ENCODE results near the gene CDK5RAP3.

CDK5RAP3 gene

DNA sequence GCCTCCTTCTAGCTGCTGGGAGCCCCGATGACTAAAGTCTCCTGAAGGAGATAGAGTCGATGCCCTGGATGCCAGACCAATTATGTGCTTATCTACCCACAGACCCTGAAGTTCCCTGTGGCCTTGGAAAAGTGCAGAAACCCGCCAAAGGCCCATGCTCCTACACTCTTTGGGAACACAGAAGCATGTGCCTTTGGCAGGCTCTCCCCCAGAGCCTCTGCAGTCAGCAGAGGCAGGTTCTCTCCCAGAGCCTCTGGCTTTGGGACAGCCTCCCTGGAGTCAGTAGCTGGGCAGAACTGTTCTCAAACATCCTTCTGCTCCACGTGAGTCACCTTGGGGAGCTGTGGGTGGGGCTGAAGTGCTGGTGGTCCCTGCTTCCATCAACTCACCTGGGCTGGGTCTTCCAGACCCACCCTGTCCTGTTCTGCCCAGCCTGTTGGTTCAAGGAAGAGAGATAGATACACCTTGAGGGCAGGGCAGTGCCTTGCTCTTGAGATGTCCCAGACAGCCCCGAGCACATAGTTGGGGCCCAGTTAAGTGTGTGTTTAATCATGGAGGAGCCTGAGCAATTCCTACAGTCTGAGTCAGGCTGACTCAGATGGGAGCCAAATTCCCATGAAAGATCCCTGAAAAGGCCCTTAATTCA, 3.2 kb upstream of the CDK5RAP3 start:
- Histone ChIP-seq H3K79me2 (ENCODE audit: control insufficient read depth, insufficient read depth, low read length) (no peaks in the 10 kb centered on the region), H3K56ac (ENCODE audit: low read length) (no peak overlapping the region), H3K23ac (ENCODE audit: low read length) (no peak overlapping the region), H4K5ac (ENCODE audit: low read length) (no peak overlapping the region), H3K9ac (ENCODE audit: low read length) (no peak overlapping the region), H3K4ac (ENCODE audit: low read depth, low read length) (no peak overlapping the region), H2BK120ac (ENCODE audit: low read depth, low read length) (no peak overlapping the region), H3K4me3 (ENCODE audit: low read length) (no peak overlapping the region), H2AK5ac (ENCODE audit: low read length) (no peak overlapping the region), H3K18ac (ENCODE audit: low read length) (no peak overlapping the region), H2BK15ac (replicated peaks; ENCODE audit: low read depth) (no peak overlapping the region), H3K79me1 (ENCODE audit: low read length) (peaks cover 2% of the 10 kb centered on the region), H3K27ac (ENCODE audit: low read depth, low read length) (no peak overlapping the region), H4K8ac (ENCODE audit: low read depth, low read length) (no peak overlapping the region), H3K27me3 (ENCODE audit: insufficient read depth, low read length, poor library complexity) (no peaks in the 10 kb centered on the region), H2BK5ac (ENCODE audit: low read length) (no peak overlapping the region), H3K4me2 (ENCODE audit: low read length) (no peak overlapping the region), H3K4me1 (ENCODE audit: control insufficient read depth, low read depth, low read length) (no peaks in the 10 kb centered on the region), H3K36me3 (ENCODE audit: control insufficient read depth, insufficient read depth, low read length) (no peaks in the 10 kb centered on the region)
- peak; percentile 39 for DNase-seq
- no CpG with 5 or more reads among the region's 5 CpGs for WGBS (ENCODE audit: extremely low coverage, insufficient coverage, low lambda C conversion rate)

DNA sequence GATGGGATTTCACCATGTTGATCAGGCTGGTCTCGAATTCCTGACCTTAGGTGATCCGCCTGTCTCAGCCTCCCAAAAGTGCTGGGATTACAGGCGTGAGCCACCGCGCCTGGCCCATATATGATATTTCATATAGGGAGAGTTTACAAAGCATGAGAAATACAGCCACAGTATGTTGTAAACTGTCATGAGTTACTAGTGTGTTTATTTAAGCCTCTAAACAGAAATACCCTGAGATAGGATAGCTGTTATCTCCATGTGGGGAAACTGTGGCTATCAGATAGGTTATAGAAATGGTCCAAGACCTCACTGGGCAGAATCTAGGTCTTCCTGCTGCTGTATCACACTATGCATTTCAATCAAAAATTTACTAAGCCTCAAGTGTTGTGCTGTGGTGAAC, 2.1 kb upstream of the CDK5RAP3 start:
- H3K18ac ChIP-seq (ENCODE audit: low read length) = no peak overlapping the region
- H3K4me1 ChIP-seq (ENCODE audit: control insufficient read depth, low read depth, low read length) = no peaks in the 10 kb centered on the region
- H3K23ac ChIP-seq (ENCODE audit: low read length) = no peak overlapping the region
- H4K8ac ChIP-seq (ENCODE audit: low read depth, low read length) = no peak overlapping the region
- no peak overlapping the region for H2BK5ac ChIP-seq (ENCODE audit: low read length)
- DNase-seq = no peak
- H3K79me2 ChIP-seq (ENCODE audit: control insufficient read depth, insufficient read depth, low read length) = no peaks in the 10 kb centered on the region
- no peak overlapping the region for H3K56ac ChIP-seq (ENCODE audit: low read length)
- H2BK15ac ChIP-seq (replicated peaks; ENCODE audit: low read depth) = no peak overlapping the region
- H2BK120ac ChIP-seq (ENCODE audit: low read depth, low read length) = no peak overlapping the region
- H4K5ac ChIP-seq (ENCODE audit: low read length) = no peak overlapping the region
- H3K27me3 ChIP-seq (ENCODE audit: insufficient read depth, low read length, poor library complexity) = no peaks in the 10 kb centered on the region
- peaks cover 2% of the 10 kb centered on the region for H3K79me1 ChIP-seq (ENCODE audit: low read length)
- H3K36me3 ChIP-seq (ENCODE audit: control insufficient read depth, insufficient read depth, low read length) = no peaks in the 10 kb centered on the region
- H2AK5ac ChIP-seq (ENCODE audit: low read length) = no peak overlapping the region
- no peak overlapping the region for H3K9ac ChIP-seq (ENCODE audit: low read length)
- no peak overlapping the region for H3K4me2 ChIP-seq (ENCODE audit: low read length)
- WGBS (ENCODE audit: extremely low coverage, insufficient coverage, low lambda C conversion rate) = no CpG with 5 or more reads among the region's 5 CpGs
- H3K4ac ChIP-seq (ENCODE audit: low read depth, low read length) = no peak overlapping the region
- no peak overlapping the region for H3K4me3 ChIP-seq (ENCODE audit: low read length)
- no peak overlapping the region for H3K27ac ChIP-seq (ENCODE audit: low read depth, low read length)

DNA sequence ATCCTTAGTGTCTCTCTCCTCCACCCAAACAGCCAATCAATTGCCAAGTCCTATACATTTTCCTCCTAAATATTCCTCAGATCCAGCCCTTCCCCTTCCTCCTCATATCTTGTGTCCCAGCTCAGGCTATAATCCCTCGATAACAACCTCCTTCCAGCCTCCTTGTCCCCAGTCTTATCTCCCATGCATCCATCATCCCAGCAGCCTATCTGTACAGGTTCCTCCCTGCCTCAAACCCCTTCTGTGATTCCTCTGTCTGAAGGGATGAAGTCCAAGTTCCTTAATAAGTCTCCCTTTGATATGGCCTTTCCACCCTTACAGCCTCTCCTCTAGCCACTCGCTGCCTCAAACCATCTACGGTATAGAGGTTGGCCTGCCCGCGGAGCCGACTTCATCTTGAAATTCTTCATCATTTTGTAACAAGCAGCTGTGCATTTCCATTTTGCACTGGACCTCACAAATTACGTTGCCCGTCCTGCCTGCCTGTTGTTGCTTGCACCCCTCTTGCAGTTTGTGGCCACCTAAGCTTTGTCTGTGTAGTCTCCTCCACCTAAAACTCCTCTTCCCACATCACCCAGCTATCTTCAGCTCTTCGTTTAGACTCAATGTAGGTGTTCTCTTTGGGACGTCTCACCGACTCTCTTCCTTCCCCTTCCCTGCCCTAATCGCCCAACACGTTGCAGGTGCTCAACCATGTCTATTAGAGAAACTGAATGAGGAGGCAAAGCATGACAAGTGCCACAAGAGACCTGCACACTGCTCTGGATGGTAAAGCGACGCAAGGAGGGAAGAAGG, 786 bp upstream of the CDK5RAP3 start:
- no peak overlapping the region for H3K23ac ChIP-seq (ENCODE audit: low read length)
- peaks cover 2% of the 10 kb centered on the region for H3K79me1 ChIP-seq (ENCODE audit: low read length)
- no peak for DNase-seq
- H2BK120ac ChIP-seq (ENCODE audit: low read depth, low read length) = no peak overlapping the region
- no CpG with 5 or more reads among the region's 15 CpGs for WGBS (ENCODE audit: extremely low coverage, insufficient coverage, low lambda C conversion rate)
- H3K4me1 ChIP-seq (ENCODE audit: control insufficient read depth, low read depth, low read length) = no peaks in the 10 kb centered on the region
- H3K36me3 ChIP-seq (ENCODE audit: control insufficient read depth, insufficient read depth, low read length) = no peaks in the 10 kb centered on the region
- H2AK5ac ChIP-seq (ENCODE audit: low read length) = no peak overlapping the region
- H2BK15ac ChIP-seq (replicated peaks; ENCODE audit: low read depth) = no peak overlapping the region
- no peak overlapping the region for H4K8ac ChIP-seq (ENCODE audit: low read depth, low read length)
- H3K27me3 ChIP-seq (ENCODE audit: insufficient read depth, low read length, poor library complexity) = no peaks in the 10 kb centered on the region
- peak overlapping the region; percentile 34 for H3K4me2 ChIP-seq (ENCODE audit: low read length)
- H3K18ac ChIP-seq (ENCODE audit: low read length) = no peak overlapping the region
- no peak overlapping the region for H4K5ac ChIP-seq (ENCODE audit: low read length)
- no peak overlapping the region for H3K4me3 ChIP-seq (ENCODE audit: low read length)
- H3K4ac ChIP-seq (ENCODE audit: low read depth, low read length) = peak overlapping the region; percentile 19
- no peaks in the 10 kb centered on the region for H3K79me2 ChIP-seq (ENCODE audit: control insufficient read depth, insufficient read depth, low read length)
- no peak overlapping the region for H3K27ac ChIP-seq (ENCODE audit: low read depth, low read length)
- H3K56ac ChIP-seq (ENCODE audit: low read length) = peak overlapping the region; percentile 77
- peak overlapping the region; percentile 43 for H3K9ac ChIP-seq (ENCODE audit: low read length)
- H2BK5ac ChIP-seq (ENCODE audit: low read length) = no peak overlapping the region

DNA sequence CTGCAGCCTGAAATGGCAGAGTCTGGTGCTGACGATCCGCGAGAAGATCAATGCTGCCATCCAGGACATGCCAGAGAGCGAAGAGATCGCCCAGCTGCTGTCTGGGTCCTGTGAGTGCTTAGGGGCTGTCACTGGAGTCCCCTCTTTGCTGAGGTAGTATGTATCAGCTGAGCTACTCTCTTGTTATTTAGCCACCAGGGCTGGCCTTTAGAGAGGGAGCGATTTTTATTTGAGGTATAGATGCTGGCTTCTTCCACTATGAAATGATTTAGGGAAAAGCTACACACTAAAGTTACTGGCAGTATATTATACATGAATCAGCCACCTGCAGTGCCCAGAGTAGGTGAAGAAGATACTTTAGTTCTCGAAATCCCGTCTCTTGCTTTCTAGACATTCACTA, 2.6 kb downstream of the CDK5RAP3 start:
- no peak overlapping the region for H3K18ac ChIP-seq (ENCODE audit: low read length)
- H3K27ac ChIP-seq (ENCODE audit: low read depth, low read length) = no peak overlapping the region
- no peak for DNase-seq
- no peak overlapping the region for H4K5ac ChIP-seq (ENCODE audit: low read length)
- H3K9ac ChIP-seq (ENCODE audit: low read length) = no peak overlapping the region
- no CpG with 5 or more reads among the region's 8 CpGs for WGBS (ENCODE audit: extremely low coverage, insufficient coverage, low lambda C conversion rate)
- no peaks in the 10 kb centered on the region for H3K4me1 ChIP-seq (ENCODE audit: control insufficient read depth, low read depth, low read length)
- no peak overlapping the region for H3K23ac ChIP-seq (ENCODE audit: low read length)
- H3K27me3 ChIP-seq (ENCODE audit: insufficient read depth, low read length, poor library complexity) = no peaks in the 10 kb centered on the region
- H2BK120ac ChIP-seq (ENCODE audit: low read depth, low read length) = no peak overlapping the region
- no peaks in the 10 kb centered on the region for H3K79me2 ChIP-seq (ENCODE audit: control insufficient read depth, insufficient read depth, low read length)
- no peak overlapping the region for H3K4me3 ChIP-seq (ENCODE audit: low read length)
- peaks cover 4% of the 10 kb centered on the region for H3K36me3 ChIP-seq (ENCODE audit: control insufficient read depth, insufficient read depth, low read length)
- H3K79me1 ChIP-seq (ENCODE audit: low read length) = peaks cover 2% of the 10 kb centered on the region
- no peak overlapping the region for H3K4ac ChIP-seq (ENCODE audit: low read depth, low read length)
- no peak overlapping the region for H3K56ac ChIP-seq (ENCODE audit: low read length)
- H2BK5ac ChIP-seq (ENCODE audit: low read length) = no peak overlapping the region
- no peak overlapping the region for H2BK15ac ChIP-seq (replicated peaks; ENCODE audit: low read depth)
- H2AK5ac ChIP-seq (ENCODE audit: low read length) = no peak overlapping the region
- H4K8ac ChIP-seq (ENCODE audit: low read depth, low read length) = no peak overlapping the region
- no peak overlapping the region for H3K4me2 ChIP-seq (ENCODE audit: low read length)

DNA sequence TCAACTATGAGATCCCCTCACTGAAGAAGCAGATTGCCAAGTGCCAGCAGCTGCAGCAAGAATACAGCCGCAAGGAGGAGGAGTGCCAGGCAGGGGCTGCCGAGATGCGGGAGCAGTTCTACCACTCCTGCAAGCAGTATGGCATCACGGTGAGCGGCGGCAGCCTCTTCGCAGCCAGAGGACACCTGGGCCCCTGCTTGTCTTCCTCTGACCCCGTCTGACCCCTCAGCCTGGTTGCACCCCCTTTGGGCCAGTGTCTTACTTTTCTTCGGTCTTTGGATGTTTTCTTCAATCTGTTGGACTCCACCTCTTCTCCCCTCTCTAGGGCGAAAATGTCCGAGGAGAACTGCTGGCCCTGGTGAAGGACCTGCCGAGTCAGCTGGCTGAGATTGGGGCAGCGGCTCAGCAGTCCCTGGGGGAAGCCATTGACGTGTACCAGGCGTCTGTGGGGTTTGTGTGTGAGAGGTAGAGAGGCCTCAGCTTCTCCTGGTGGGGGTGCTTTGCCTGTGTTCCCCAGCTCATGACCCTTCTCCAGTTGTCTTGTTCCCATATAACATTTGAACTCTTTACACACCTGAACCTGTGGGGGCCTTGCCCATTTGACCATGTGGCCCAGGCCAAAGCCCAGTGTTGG, 4.4 kb downstream of the CDK5RAP3 start:
- Histone ChIP-seq H3K79me1 (ENCODE audit: low read length) (peaks cover 2% of the 10 kb centered on the region), H3K79me2 (ENCODE audit: control insufficient read depth, insufficient read depth, low read length) (no peaks in the 10 kb centered on the region), H3K56ac (ENCODE audit: low read length) (no peak overlapping the region), H3K23ac (ENCODE audit: low read length) (no peak overlapping the region), H3K27me3 (ENCODE audit: insufficient read depth, low read length, poor library complexity) (no peaks in the 10 kb centered on the region), H4K8ac (ENCODE audit: low read depth, low read length) (no peak overlapping the region), H2AK5ac (ENCODE audit: low read length) (no peak overlapping the region), H4K5ac (ENCODE audit: low read length) (no peak overlapping the region), H3K18ac (ENCODE audit: low read length) (no peak overlapping the region), H2BK5ac (ENCODE audit: low read length) (no peak overlapping the region), H3K4me1 (ENCODE audit: control insufficient read depth, low read depth, low read length) (no peaks in the 10 kb centered on the region), H3K27ac (ENCODE audit: low read depth, low read length) (no peak overlapping the region), H2BK15ac (replicated peaks; ENCODE audit: low read depth) (no peak overlapping the region), H3K9ac (ENCODE audit: low read length) (no peak overlapping the region), H3K36me3 (ENCODE audit: control insufficient read depth, insufficient read depth, low read length) (peaks cover 5% of the 10 kb centered on the region), H3K4me3 (ENCODE audit: low read length) (no peak overlapping the region), H3K4me2 (ENCODE audit: low read length) (no peak overlapping the region), H2BK120ac (ENCODE audit: low read depth, low read length) (no peak overlapping the region), H3K4ac (ENCODE audit: low read depth, low read length) (no peak overlapping the region)
- no CpG with 5 or more reads among the region's 15 CpGs for WGBS (ENCODE audit: extremely low coverage, insufficient coverage, low lambda C conversion rate)
- DNase-seq = no peak

Measured in mesendoderm (in vitro differentiated cells).